ENCODE measurements around the gene CENPVL1. TPM values are rescaled to one million over a fixed set of nuclear protein-coding genes. Genes with fewer than 3 reads are reported as not detected.
A peak's percentile ranks its signal among the peaks of the same experiment; 100 is the strongest.
"Not testable (repeated sequence)": the region's sequence is repeated elsewhere in the genome, so short reads cannot be mapped to it uniquely, and the experiment has no call there.

Gene CENPVL1
- total RNA-seq, 1 experiment from 2014 or later, result not detected

DNA sequence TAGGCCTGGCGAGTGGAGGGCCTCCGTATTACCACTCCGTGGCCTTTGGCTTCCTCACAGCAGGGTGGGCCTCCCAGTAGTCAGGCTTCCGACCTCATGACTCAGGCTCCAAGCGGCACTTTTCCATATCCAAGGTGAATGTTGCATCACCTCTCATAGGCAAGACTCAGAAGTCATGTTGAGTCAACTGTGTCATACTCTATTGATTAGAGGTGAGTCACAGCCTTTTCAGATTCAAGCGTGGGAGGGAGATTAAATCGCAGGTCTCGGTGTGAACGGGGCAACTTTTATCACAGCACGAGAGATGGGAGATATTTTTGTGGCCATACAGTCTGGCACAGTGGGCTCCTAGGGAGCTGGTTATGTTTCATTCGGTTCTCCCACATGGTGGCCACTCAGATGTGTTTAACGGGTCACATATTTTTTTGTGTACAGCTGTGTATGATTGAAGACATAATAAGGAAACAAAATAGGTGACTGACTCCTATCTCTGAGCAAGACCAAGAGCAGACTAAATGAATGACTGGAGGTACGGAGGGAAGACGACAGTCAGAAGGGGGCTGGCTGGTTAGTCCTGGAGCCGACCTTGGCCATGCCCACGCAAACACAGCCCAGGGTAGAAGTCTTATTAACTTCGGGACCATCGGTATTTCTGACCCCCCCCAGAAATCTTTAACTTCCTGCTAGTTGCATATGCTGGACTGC, 2.8 kb downstream of the CENPVL1 start:
- not testable (repeated sequence) for H3K36me3 ChIP-seq (ENCODE audit: insufficient read depth, low read length); H3K4me2 ChIP-seq (ENCODE audit: low read depth, low read length, poor library complexity, severe bottlenecking); DNase-seq; H3K79me2 ChIP-seq (ENCODE audit: low read length); H3K9ac ChIP-seq (ENCODE audit: low read length); H3K27ac ChIP-seq (ENCODE audit: low read length); H2AFZ ChIP-seq (ENCODE audit: low read length); H3K27me3 ChIP-seq (ENCODE audit: low read length); H4K20me1 ChIP-seq (ENCODE audit: insufficient read depth, low read depth, low read length); H3K9me3 ChIP-seq (ENCODE audit: low read length); H3K4me1 ChIP-seq (ENCODE audit: low read length); H3K4me3 ChIP-seq (ENCODE audit: low read length); H3K9me2 ChIP-seq (replicated peaks; ENCODE audit: insufficient read depth, low read length)

DNA sequence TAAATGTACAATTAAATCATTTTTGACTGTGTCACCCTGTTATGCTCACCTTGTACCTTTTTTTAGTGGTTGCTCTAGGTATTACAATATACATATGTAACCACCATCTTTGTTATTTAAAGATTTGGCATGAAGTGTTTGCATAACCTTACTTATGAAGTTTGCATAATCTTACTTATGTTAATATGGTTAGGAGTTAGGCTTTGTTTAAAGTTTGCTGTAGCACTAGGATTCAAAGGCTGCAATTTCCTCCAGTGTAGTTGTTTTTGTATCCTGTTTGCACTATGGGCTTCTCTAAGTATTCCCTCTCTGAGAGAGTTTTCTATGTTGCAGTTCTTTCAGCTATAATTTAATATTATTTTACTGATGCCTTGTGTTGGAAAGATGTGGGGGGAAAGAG, 17.9 kb downstream of the CENPVL1 start:
- Histone ChIP-seq H4K20me1 (ENCODE audit: insufficient read depth, low read depth, low read length) (no peaks in the 10 kb centered on the region), H3K79me2 (ENCODE audit: low read length) (no peaks in the 10 kb centered on the region), H2AFZ (ENCODE audit: low read length) (no peak overlapping the region), H3K27me3 (ENCODE audit: low read length) (no peaks in the 10 kb centered on the region), H3K4me2 (ENCODE audit: low read depth, low read length, poor library complexity, severe bottlenecking) (no peak overlapping the region), H3K4me1 (ENCODE audit: low read length) (no peaks in the 10 kb centered on the region), H3K9me2 (replicated peaks; ENCODE audit: insufficient read depth, low read length) (no peaks in the 10 kb centered on the region), H3K27ac (ENCODE audit: low read length) (no peak overlapping the region), H3K4me3 (ENCODE audit: low read length) (no peak overlapping the region), H3K9ac (ENCODE audit: low read length) (no peak overlapping the region), H3K36me3 (ENCODE audit: insufficient read depth, low read length) (no peaks in the 10 kb centered on the region), H3K9me3 (ENCODE audit: low read length) (no peaks in the 10 kb centered on the region)
- DNase-seq, result no peak

DNA sequence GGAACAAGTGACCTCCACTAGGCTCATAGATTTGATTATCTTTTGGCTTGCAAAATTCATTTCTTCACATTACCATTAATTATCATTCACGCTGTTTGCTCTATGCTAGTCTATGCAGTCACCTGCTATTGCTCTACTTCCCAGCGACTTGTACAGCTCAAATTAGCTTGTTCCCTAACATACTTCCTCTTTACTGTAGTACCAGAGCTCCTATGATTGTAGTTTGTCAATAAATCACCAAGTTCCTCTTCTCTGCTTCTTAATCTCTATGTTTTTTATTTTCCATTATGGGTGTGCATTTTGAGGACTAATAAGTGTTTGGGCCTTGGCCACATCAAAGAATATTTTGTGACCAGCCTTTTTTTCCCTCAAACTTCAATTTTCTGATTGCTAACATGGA, 26.8 kb downstream of the CENPVL1 start:
- H3K27ac ChIP-seq (ENCODE audit: low read length), result no peak overlapping the region
- H3K9me2 ChIP-seq (replicated peaks; ENCODE audit: insufficient read depth, low read length), result no peaks in the 10 kb centered on the region
- no peaks in the 10 kb centered on the region for H3K9me3 ChIP-seq (ENCODE audit: low read length)
- no peaks in the 10 kb centered on the region for H4K20me1 ChIP-seq (ENCODE audit: insufficient read depth, low read depth, low read length)
- no peak overlapping the region for H3K9ac ChIP-seq (ENCODE audit: low read length)
- no peaks in the 10 kb centered on the region for H3K27me3 ChIP-seq (ENCODE audit: low read length)
- no peak overlapping the region for H3K4me3 ChIP-seq (ENCODE audit: low read length)
- no peaks in the 10 kb centered on the region for H3K36me3 ChIP-seq (ENCODE audit: insufficient read depth, low read length)
- no peak overlapping the region for H2AFZ ChIP-seq (ENCODE audit: low read length)
- no peaks in the 10 kb centered on the region for H3K79me2 ChIP-seq (ENCODE audit: low read length)
- no peak overlapping the region for H3K4me2 ChIP-seq (ENCODE audit: low read depth, low read length, poor library complexity, severe bottlenecking)
- no peak for DNase-seq
- H3K4me1 ChIP-seq (ENCODE audit: low read length), result no peaks in the 10 kb centered on the region

DNA sequence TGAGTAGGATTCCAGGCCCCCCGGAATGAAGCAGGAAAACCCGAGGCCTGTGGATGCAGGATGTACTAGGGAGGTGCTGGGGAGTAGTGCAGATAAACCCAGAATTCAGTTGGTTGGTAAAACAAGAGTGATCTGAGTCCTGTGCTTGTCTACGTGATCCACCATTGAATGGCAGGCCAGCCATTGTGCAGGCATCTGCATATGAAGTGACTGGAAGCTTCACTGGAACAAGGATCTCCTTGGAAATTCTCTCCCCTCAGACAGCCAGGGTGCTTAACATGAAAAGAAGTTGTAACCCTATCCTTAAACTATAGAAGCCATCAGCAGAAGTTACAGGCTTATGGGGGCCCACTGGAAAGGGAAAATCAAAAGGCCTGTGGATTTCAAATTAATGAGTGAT, 32.3 kb downstream of the CENPVL1 start:
- Histone ChIP-seq H3K36me3 (ENCODE audit: insufficient read depth, low read length) (peaks cover 12% of the 10 kb centered on the region), H3K9me3 (ENCODE audit: low read length) (no peaks in the 10 kb centered on the region), H3K79me2 (ENCODE audit: low read length) (peaks cover 19% of the 10 kb centered on the region), H4K20me1 (ENCODE audit: insufficient read depth, low read depth, low read length) (0 out of 2 replicates have a peak, but pooled peaks cover 4% of the 10 kb centered on the region), H3K4me2 (ENCODE audit: low read depth, low read length, poor library complexity, severe bottlenecking) (peak overlapping the region; percentile 81), H2AFZ (ENCODE audit: low read length) (peak overlapping the region; percentile 74), H3K9ac (ENCODE audit: low read length) (peak overlapping the region; percentile 86), H3K27ac (ENCODE audit: low read length) (no peak overlapping the region), H3K27me3 (ENCODE audit: low read length) (no peaks in the 10 kb centered on the region), H3K4me1 (ENCODE audit: low read length) (peaks cover 21% of the 10 kb centered on the region), H3K9me2 (replicated peaks; ENCODE audit: insufficient read depth, low read length) (no peaks in the 10 kb centered on the region), H3K4me3 (ENCODE audit: low read length) (peak overlapping the region; percentile 90)
- DNase-seq, result no peak

DNA sequence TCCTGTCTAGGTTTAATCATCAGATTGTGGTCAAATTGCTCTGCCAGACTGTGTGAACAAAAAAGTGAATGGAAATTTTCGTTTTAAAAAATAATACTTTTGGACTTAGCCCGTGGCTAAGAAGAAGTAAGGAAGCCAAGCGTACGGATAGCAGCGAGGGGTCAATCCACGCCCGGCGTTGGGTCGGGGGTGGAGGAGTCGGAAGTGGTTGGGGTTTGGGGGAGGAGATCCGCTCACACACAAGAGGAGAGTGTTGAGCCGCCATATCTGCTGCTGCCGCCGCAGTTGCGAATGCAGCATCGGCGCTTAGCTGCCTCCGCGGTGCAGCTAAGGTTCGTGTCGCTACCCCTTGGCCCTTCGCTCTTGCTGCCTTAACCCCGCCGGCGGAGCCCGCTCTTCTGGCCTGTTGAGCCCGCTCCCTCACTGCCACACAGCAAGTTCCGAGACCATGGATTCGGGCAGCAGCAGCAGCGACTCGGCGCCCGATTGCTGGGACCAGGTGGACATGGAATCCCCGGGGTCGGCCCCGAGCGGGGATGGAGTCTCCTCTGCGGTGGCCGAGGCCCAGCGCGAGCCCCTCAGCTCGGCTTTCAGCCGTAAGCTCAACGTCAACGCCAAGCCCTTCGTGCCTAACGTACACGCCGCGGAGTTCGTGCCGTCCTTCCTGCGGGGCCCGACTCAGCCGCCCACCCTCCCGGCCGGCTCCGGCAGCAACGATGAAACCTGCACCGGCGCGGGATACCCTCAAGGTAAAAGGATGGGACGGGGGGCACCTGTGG, 33.1 kb downstream of the CENPVL1 start, which contains the start of gene GSPT2:
GSPT2 (plus strand) TSS at position 264 of the 779 bp plus-strand sequence; CDS start at position 449, 185 bp downstream.
- Histone ChIP-seq H3K4me3 (ENCODE audit: low read length) (peak within 1 kb of the TSS; percentile 90), H4K20me1 (ENCODE audit: insufficient read depth, low read depth, low read length) (0 out of 2 replicates have a peak, but pooled peaks cover 4% of the 10 kb centered on the region), H3K9me2 (replicated peaks; ENCODE audit: insufficient read depth, low read length) (no peaks in the 10 kb centered on the region), H3K79me2 (ENCODE audit: low read length) (peaks cover 19% of the 10 kb centered on the region), H3K4me1 (ENCODE audit: low read length) (peaks cover 23% of the 10 kb centered on the region), H3K9ac (ENCODE audit: low read length) (peak within 1 kb of the TSS; percentile 86), H3K9me3 (ENCODE audit: low read length) (no peaks in the 10 kb centered on the region), H3K36me3 (ENCODE audit: insufficient read depth, low read length) (peaks cover 12% of the 10 kb centered on the region), H3K27ac (ENCODE audit: low read length) (no peak within 1 kb of the TSS), H3K27me3 (ENCODE audit: low read length) (no peaks in the 10 kb centered on the region), H2AFZ (ENCODE audit: low read length) (peak within 1 kb of the TSS; percentile 74), H3K4me2 (ENCODE audit: low read depth, low read length, poor library complexity, severe bottlenecking) (peak within 1 kb of the TSS; percentile 81)
- peak; percentile 87 for DNase-seq

DNA sequence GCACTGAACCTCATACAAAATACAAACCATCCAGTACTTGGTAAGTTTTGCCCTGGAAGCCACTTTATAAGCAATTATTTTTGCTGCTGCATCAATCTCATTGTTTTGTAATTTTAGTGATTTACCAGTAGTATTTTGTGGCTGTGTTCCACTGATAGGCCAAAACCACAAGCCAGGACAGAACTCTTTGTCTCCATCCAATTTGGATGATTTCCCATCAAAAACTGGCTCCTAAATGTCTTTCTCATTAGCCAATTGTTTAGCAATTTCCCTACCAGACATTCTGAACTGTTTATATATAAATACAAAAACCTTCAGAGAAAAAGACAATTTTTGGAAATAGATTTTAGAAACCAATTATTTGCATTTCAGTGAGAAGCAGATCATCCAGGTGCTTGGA, 37.4 kb downstream of the CENPVL1 start:
- peaks cover 12% of the 10 kb centered on the region for H3K36me3 ChIP-seq (ENCODE audit: insufficient read depth, low read length)
- no peak overlapping the region for H3K27ac ChIP-seq (ENCODE audit: low read length)

DNA sequence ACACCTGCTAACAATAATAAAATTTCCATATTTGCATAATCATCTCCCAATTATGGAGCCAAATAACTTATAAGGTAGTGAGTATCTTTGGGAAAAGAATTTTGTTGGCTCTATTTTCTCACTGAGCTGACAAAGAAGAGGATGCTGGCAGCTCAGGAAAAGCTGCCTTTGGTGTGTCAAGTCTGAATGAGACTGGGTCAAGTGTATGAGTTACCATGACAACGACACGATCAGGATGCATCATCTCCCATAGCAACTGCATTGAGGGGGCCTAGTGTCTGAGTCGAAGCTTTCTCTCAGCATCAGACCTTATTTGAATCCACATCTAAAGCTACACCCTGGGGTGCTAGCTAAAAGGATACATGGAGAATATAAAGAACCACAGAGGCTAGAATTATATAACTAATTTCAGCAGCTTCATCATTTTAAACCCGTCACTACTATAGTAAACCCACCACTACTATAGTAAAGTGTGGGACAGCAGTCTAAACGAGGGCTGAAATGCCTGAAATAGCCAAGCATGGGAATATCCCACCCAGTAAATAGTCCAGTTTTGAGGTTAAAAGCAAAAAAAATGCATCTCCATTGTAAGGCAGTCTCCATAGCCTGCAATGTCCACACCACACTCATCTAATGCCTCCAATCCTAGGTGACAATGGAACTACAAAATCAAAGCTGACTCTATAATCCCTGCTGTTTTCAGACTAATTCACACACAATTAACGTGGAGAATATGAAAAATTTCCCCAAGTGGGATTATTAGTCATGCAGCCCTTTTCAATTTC, 48.9 kb downstream of the CENPVL1 start:
- no peak overlapping the region for H3K9ac ChIP-seq (ENCODE audit: low read length)
- H3K4me3 ChIP-seq (ENCODE audit: low read length), result no peak overlapping the region
- no peak overlapping the region for H3K4me2 ChIP-seq (ENCODE audit: low read depth, low read length, poor library complexity, severe bottlenecking)
- H3K27ac ChIP-seq (ENCODE audit: low read length), result no peak overlapping the region
- no peaks in the 10 kb centered on the region for H4K20me1 ChIP-seq (ENCODE audit: insufficient read depth, low read depth, low read length)
- no peaks in the 10 kb centered on the region for H3K27me3 ChIP-seq (ENCODE audit: low read length)
- H3K79me2 ChIP-seq (ENCODE audit: low read length), result no peaks in the 10 kb centered on the region
- no peak for DNase-seq
- H2AFZ ChIP-seq (ENCODE audit: low read length), result no peak overlapping the region
- no peaks in the 10 kb centered on the region for H3K9me3 ChIP-seq (ENCODE audit: low read length)
- H3K36me3 ChIP-seq (ENCODE audit: insufficient read depth, low read length), result no peaks in the 10 kb centered on the region
- H3K4me1 ChIP-seq (ENCODE audit: low read length), result no peaks in the 10 kb centered on the region
- no peaks in the 10 kb centered on the region for H3K9me2 ChIP-seq (replicated peaks; ENCODE audit: insufficient read depth, low read length)

More for the DNA sequence above, 37.4 kb downstream of the CENPVL1 start:
- Histone ChIP-seq H3K4me1 (ENCODE audit: low read length) (peaks cover 23% of the 10 kb centered on the region), H3K9me3 (ENCODE audit: low read length) (no peaks in the 10 kb centered on the region), H3K79me2 (ENCODE audit: low read length) (peaks cover 19% of the 10 kb centered on the region), H3K27me3 (ENCODE audit: low read length) (no peaks in the 10 kb centered on the region), H3K4me3 (ENCODE audit: low read length) (no peak overlapping the region), H3K9ac (ENCODE audit: low read length) (no peak overlapping the region), H3K4me2 (ENCODE audit: low read depth, low read length, poor library complexity, severe bottlenecking) (no peak overlapping the region), H2AFZ (ENCODE audit: low read length) (no peak overlapping the region), H3K9me2 (replicated peaks; ENCODE audit: insufficient read depth, low read length) (no peaks in the 10 kb centered on the region), H4K20me1 (ENCODE audit: insufficient read depth, low read depth, low read length) (0 out of 2 replicates have a peak, but pooled peaks cover 4% of the 10 kb centered on the region)
- DNase-seq, result no peak

DNA sequence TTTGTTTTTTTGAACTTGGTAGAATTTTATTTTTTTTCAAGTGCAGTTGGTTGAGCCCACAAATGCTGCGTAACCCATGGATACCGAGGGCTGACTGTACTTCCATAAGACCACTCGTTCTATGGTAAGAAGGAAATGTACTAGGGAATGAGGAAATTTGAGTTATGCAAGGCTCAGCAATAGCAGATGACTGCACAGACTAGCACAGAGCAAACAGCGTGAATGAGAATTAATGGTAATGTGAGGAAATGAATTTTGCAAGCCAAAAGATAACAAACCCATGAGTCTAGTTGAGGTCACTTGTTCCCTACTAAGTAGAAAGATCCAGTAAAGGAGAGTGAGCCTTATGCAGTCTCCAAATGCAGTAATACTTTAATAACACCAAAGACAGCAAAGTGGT, 50.3 kb downstream of the CENPVL1 start:
- no peak for DNase-seq
- Histone ChIP-seq H3K27ac (ENCODE audit: low read length) (no peak overlapping the region), H4K20me1 (ENCODE audit: insufficient read depth, low read depth, low read length) (no peaks in the 10 kb centered on the region), H3K9me3 (ENCODE audit: low read length) (no peaks in the 10 kb centered on the region), H3K9ac (ENCODE audit: low read length) (no peak overlapping the region), H3K27me3 (ENCODE audit: low read length) (no peaks in the 10 kb centered on the region), H3K9me2 (replicated peaks; ENCODE audit: insufficient read depth, low read length) (no peaks in the 10 kb centered on the region), H3K79me2 (ENCODE audit: low read length) (no peaks in the 10 kb centered on the region), H3K4me1 (ENCODE audit: low read length) (no peaks in the 10 kb centered on the region), H3K36me3 (ENCODE audit: insufficient read depth, low read length) (no peaks in the 10 kb centered on the region), H2AFZ (ENCODE audit: low read length) (no peak overlapping the region), H3K4me3 (ENCODE audit: low read length) (no peak overlapping the region), H3K4me2 (ENCODE audit: low read depth, low read length, poor library complexity, severe bottlenecking) (no peak overlapping the region)

All from Karpas-422 (cell line).